ENCODE measurements around the gene PAGE4. TPM values are rescaled to one million over a fixed set of nuclear protein-coding genes. Genes with fewer than 3 reads are reported as not detected.

Gene PAGE4
- total RNA-seq, 1 donor from 2014 or later, result not detected

DNA sequence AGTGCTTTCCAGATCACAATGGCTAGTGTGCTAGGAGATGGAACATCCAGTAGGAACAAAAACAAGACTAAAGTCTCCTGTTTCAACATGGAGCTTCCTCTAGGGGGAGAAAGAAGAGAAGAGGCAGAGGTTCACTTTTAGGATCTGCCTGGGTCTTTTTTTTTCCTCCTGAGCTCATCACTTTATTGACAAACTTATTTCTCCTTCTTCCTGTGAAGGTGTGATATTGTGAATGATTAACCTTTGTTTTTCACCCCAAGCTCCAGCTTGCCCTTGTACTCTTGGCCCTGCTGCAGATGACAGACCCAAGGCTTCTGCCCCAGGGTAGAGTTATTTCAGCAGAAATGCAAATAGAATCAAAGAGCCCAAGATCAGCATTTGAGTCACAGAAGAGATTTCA, 13.5 kb downstream of the PAGE4 start:
- no peak overlapping the region for H3K27ac ChIP-seq
- TF ChIP-seq, protein P1, sequence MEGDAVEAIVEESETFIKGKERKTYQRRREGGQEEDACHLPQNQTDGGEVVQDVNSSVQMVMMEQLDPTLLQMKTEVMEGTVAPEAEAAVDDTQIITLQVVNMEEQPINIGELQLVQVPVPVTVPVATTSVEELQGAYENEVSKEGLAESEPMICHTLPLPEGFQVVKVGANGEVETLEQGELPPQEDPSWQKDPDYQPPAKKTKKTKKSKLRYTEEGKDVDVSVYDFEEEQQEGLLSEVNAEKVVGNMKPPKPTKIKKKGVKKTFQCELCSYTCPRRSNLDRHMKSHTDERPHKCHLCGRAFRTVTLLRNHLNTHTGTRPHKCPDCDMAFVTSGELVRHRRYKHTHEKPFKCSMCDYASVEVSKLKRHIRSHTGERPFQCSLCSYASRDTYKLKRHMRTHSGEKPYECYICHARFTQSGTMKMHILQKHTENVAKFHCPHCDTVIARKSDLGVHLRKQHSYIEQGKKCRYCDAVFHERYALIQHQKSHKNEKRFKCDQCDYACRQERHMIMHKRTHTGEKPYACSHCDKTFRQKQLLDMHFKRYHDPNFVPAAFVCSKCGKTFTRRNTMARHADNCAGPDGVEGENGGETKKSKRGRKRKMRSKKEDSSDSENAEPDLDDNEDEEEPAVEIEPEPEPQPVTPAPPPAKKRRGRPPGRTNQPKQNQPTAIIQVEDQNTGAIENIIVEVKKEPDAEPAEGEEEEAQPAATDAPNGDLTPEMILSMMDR (IDR thresholded peaks at IDR 0.05), result no peak
- DNase-seq (ENCODE audit: low spot score in 2 of 2), result no peak
- intact Hi-C loops (cut with DNase I), result no loop called here
- H3K36me3 ChIP-seq, result no peaks in the 10 kb centered on the region
- no peaks in the 10 kb centered on the region for H3K9me3 ChIP-seq
- H3K4me3 ChIP-seq, result no peak overlapping the region
- no peaks in the 10 kb centered on the region for H3K27me3 ChIP-seq
- no peaks in the 10 kb centered on the region for H3K4me1 ChIP-seq

DNA sequence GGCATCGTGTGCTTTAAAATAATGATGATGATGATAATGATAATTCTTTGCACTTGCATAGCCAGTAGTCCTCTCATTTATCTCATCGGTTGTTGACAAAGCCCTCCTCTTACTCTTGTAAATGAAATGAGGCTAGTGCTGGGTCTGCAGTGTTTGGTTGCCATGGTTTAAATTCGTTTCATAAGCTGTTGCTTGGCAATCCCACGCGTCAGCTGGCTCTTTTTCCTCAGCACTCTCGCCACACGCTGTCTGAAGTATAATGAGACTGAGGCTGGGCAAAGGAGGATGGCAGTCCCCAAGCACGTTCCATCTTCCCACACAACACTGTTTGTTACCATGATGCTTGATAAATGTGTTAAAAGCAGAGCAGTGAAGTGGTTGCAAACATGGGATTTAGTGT, 15.5 kb downstream of the PAGE4 start:
- Histone ChIP-seq H3K9me3 (no peaks in the 10 kb centered on the region), H3K27me3 (no peaks in the 10 kb centered on the region), H3K4me1 (no peaks in the 10 kb centered on the region), H3K36me3 (no peaks in the 10 kb centered on the region), H3K27ac (no peak overlapping the region), H3K4me3 (no peak overlapping the region)
- TF ChIP-seq, protein P1 (IDR thresholded peaks at IDR 0.05), result no peak
- intact Hi-C loops (cut with DNase I), result no loop called here
- no peak for DNase-seq (ENCODE audit: low spot score in 2 of 2)

DNA sequence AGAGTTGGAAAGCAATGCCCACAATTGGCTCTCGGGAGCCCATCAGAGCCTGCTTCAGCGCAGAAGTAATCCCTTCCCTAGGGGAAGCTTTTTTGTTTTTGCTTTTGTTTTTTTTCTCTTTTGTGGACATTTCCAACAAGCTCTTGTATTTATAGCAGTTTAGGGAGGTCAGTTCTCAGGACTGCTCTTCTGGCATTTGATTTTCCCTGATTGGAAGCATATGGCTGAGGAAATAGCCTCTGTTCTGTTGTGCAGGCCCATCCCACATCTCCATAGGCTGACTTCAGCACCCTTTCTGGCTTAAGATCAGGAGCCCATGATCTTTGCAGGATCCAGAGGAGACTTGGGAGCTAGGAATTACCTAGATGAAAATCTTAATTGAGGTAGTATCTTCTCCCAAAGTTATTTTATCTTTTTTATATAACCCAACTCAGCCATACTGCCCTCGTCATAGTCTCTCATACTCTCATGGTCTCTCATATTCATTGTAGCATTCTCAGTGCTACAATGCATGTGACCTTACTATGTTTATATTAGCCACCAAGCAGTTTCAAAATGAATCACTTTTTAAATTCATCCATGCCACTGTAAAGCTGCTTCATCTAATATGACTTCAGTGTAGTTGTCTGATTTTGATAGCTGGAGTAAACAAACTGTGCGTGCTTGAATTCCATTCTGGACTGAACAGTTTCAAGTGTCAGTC, 16.7 kb downstream of the PAGE4 start:
- no peaks in the 10 kb centered on the region for H3K36me3 ChIP-seq
- intact Hi-C loops (cut with DNase I), result no loop called here
- H3K27ac ChIP-seq, result no peak overlapping the region
- H3K9me3 ChIP-seq, result no peaks in the 10 kb centered on the region
- H3K4me1 ChIP-seq, result no peaks in the 10 kb centered on the region
- H3K4me3 ChIP-seq, result no peak overlapping the region
- TF ChIP-seq, protein P1 (IDR thresholded peaks at IDR 0.05), result no peak
- H3K27me3 ChIP-seq, result no peaks in the 10 kb centered on the region
- DNase-seq (ENCODE audit: low spot score in 2 of 2), result no peak

DNA sequence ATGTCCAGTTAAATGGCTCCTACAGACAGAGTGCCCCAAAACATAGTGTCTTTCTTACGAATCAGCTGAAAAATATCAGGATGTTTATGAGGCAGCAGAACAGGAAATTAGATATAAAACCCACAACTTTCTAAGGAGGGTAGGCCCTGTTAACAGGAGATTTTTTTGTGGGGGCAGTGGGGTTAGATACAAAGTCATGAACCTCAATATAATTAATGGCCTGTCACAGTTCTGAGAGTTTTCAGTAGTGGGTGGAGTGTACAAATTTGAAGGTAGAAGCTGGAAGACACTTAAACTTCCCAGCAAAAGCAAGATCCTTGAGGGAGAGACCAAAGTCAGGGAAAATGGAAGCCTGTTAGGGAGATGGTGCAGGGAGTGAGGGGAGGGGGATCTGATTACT, 17.4 kb downstream of the PAGE4 start:
- no peaks in the 10 kb centered on the region for H3K4me1 ChIP-seq
- no peaks in the 10 kb centered on the region for H3K9me3 ChIP-seq
- TF ChIP-seq, protein P1 (IDR thresholded peaks at IDR 0.05), result no peak
- no peak overlapping the region for H3K4me3 ChIP-seq
- no peak overlapping the region for H3K27ac ChIP-seq
- no peaks in the 10 kb centered on the region for H3K27me3 ChIP-seq
- DNase-seq (ENCODE audit: low spot score in 2 of 2), result no peak
- no peaks in the 10 kb centered on the region for H3K36me3 ChIP-seq
- intact Hi-C loops (cut with DNase I), result no loop called here

DNA sequence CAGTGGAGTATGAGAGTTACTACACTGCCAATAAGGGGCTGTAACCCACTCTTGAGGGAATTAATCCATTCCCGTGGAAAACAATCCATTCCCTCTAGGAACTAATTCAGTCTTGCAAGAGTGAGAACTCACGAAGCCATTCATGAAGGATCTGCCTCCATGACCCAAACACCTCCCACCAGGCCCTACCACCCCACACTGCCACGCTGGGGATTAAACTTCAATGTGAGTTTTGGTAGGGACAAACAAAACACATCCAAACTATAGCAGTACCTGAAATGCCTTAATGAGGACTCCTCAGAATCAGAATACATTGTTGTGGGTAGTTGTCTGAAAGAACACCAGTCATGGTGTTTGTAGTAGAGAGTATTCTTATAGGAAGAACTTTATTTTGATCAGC, 19.2 kb downstream of the PAGE4 start:
- TF ChIP-seq, protein P1 (IDR thresholded peaks at IDR 0.05), result no peak
- DNase-seq (ENCODE audit: low spot score in 2 of 2), result no peak
- intact Hi-C loops (cut with DNase I), result no loop called here
- no peak overlapping the region for H3K27ac ChIP-seq
- H3K4me1 ChIP-seq, result no peaks in the 10 kb centered on the region
- no peaks in the 10 kb centered on the region for H3K36me3 ChIP-seq
- H3K4me3 ChIP-seq, result no peak overlapping the region
- no peaks in the 10 kb centered on the region for H3K9me3 ChIP-seq
- H3K27me3 ChIP-seq, result no peaks in the 10 kb centered on the region

DNA sequence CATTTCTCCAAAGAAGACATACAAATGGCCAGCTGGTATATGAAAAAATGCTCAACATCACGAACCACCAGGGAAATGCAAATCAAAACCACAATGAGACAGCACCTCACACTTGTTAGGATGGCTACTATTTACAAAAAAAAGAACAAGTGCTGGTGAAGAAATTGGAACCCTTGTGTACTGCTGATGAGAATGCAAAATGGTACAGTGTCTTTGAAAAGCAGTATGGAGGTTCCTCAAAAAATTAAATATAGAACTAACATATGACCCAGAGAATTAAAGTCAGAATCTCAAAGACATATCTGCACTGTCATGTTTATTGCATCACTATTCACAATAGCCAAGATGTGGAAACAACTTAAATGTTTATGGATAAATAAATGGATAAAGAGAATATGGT, 20.9 kb downstream of the PAGE4 start:
- H3K27ac ChIP-seq, result no peak overlapping the region
- no peaks in the 10 kb centered on the region for H3K4me1 ChIP-seq
- no peaks in the 10 kb centered on the region for H3K27me3 ChIP-seq
- no peak for DNase-seq (ENCODE audit: low spot score in 2 of 2)
- intact Hi-C loops (cut with DNase I), result no loop called here
- H3K4me3 ChIP-seq, result no peak overlapping the region
- H3K36me3 ChIP-seq, result no peaks in the 10 kb centered on the region
- TF ChIP-seq, protein P1 (IDR thresholded peaks at IDR 0.05), result no peak
- no peaks in the 10 kb centered on the region for H3K9me3 ChIP-seq

Measured in ascending aorta (tissue), 2 donors.